Measurements from ENCODE around the gene DHRS7C.
"Not testable (repeated sequence)": the region's sequence is repeated elsewhere in the genome, so short reads cannot be mapped to it uniquely, and the experiment has no call there.

DHRS7C gene

DNA sequence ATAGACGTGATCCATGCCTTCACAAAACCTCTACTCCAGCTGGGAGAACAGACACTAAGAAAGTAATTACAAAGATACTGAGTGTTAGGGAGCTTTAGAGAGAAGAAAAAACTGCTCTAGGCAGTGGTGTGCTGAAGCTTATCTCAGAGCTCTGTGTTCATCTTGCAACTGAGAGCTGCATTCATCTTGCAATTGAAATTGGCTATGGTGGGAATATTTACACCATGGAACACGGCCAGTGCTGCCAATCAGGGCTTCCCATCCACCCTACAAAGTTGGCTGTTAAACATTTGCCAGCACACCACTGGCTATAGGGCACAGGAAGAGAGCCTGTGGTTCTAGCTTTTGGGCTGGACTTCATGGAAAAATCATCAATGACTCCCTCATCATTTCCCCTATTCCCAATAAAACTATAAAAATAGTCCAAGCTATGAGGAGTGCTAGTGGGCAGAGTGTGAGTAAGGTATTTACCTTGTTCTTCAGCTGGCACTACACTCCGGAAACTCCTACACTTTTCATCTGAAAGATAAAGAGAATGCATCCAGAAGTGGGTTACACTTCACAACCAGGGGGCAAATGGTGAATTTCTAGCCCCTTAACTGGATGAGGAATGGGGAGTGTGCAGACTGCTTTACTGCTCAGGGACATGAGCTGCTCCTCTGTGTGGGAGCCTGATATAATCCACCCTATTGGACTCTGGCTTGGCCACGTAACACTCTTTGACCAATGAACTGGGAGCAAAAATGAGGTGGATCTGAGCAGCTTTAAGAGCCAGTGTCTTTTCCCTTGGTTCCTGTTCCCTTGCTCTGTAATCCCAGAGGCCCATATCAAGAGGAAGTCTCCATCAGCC, 18.9 kb upstream of the DHRS7C start:
- DNase-seq (ENCODE audit: low spot score) = no peak

GRCh38 chr17:9809409-9809808, 18.0 kb upstream of the DHRS7C start:
- no peak for DNase-seq (ENCODE audit: low spot score)

- DNase-seq (ENCODE audit: low spot score) = no peak
Observed at GRCh38 chr17:9806699-9807098, 15.3 kb upstream of the DHRS7C start.

DNA sequence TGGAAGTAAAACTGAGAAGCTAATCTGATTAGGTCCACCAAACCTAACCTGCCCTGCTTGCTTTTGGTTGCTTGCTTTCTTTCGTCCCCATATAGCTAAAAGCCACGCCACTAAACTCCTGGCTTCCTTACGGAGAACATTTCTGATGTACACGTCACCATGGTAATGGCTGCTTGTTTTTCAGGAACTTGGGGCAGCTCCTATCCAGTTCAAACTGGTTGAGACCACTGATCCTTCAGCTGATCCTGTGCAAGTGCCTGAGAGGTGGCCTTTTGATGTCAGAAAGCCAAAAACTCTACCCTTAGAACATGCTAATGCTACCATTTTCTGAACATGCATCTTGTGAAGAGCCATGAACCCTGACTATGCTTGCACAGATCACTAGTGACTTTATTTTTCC, 14.4 kb upstream of the DHRS7C start:
- DNase-seq (ENCODE audit: low spot score) = no peak

DNA sequence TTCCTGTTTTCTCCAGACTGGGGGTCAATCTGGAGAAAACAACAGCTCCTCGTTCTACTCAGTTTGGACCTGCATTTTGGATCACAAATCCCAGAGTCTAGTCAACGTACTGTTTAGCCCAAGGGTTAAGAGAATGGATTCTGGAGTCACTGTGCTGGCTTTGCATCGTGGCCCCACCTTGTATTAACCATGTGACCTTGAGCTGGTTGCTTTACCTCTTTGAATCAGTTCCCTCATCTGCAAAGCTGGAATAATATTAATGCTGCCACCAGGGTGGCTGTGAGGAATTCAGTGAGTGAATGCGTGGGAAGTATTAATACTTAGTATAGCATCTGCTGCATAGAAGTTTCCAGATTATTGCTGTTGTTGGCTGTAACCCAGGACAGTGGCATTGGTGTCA, 11.3 kb upstream of the DHRS7C start:
- DNase-seq (ENCODE audit: low spot score) = no peak

DNA sequence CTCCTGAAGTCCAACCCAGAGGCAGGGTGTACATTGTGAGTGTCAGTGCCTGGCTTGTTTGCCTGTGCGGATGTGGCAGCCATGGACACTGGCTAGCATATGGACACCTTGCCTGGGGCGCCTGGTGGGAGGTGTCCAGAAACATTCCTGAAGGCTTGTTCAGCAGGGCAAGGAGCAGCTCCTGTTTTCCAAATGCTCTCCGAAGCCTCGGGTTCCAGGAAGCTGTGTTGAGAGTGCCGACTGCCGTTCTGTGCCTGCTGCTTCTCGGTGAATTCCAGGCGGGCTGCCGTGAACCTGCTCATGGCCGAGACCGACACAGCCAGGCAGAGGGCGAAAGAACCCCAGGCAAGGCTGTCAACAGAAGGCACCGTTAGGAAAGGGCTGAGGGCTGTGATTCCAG, 10.9 kb upstream of the DHRS7C start:
- DNase-seq (ENCODE audit: low spot score) = no peak

- no peak for DNase-seq (ENCODE audit: low spot score)
Observed at GRCh38 chr17:9801505-9801904, 10.1 kb upstream of the DHRS7C start.

GRCh38 chr17:9798724-9799123, 7.3 kb upstream of the DHRS7C start:
- no peak for DNase-seq (ENCODE audit: low spot score)

DNA sequence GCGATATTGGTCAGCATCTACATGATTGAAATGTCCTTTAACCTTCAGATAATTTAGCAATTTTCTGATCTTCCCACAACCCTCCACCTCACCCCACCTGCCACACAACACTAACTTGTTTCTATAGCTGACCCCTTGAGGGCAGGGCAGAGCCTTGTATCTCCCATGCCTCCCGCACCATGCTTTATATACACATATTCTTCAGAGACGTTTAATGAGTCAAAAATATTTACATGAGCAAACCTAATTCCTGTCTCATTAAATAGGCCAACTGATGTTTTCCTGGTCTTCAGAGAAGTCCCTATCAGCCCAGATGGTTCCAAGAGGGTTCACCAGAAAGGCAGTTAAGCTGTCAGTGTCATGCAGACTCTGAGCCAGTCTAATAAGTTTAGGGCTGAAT, 6.6 kb upstream of the DHRS7C start:
- DNase-seq (ENCODE audit: low spot score) = no peak

DNA sequence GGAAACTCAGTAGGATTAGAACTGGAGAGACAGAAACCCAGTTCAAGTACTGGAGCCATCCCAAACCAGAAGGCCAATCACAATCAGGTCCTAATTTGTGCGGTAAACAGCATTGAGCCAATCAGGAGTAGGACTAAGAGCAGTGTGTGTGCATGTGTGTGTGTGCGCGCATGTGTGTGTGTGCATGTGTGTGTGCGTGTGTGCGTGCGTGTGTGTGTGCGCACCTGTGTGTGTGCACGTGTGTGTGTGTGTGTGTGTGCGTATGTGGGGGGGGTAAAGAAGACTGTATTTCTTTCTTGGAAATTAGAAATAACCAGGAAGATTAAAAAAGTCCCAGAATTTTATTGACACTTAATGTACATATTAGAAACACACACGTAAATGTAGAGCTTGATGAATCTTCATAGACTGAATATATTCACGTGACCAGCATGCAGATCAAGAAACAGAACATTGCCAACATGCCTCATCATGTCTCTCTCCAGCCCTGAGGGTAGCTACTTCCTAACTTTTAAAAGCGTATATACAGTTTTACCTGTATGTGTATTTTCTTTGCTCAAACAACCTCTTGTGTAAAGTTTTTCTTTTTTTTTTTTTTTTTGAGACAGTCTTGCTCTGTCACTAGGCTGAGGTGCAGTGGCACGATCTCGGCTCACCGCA, 919 bp upstream of the DHRS7C start:
- DNase-seq (ENCODE audit: low spot score) = no peak

- no peak for DNase-seq (ENCODE audit: low spot score)
Observed at GRCh38 chr17:9790316-9790715, 1.1 kb downstream of the DHRS7C start.

GRCh38 chr17:9788601-9789000, 2.8 kb downstream of the DHRS7C start:
- no peak for DNase-seq (ENCODE audit: low spot score)

DNA sequence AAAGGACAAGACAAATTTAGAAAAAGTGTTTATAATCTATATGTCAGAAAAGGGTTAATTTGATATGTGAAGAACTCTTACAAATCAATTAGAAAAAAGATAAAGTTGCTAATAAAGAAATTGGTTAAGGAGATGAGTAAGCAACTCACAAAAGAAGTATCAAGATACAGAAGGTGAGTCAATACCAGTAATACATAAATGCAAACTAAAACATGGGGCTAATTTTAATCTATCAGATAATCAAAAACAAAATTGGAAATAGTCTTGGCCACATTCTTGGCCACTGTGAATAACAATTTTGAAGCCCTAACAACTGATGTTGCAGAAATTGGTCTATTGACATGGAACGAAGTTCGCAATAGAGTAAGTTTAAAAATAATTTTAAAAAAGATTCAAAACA, 6.8 kb downstream of the DHRS7C start:
- no peak for DNase-seq (ENCODE audit: low spot score)

DNA sequence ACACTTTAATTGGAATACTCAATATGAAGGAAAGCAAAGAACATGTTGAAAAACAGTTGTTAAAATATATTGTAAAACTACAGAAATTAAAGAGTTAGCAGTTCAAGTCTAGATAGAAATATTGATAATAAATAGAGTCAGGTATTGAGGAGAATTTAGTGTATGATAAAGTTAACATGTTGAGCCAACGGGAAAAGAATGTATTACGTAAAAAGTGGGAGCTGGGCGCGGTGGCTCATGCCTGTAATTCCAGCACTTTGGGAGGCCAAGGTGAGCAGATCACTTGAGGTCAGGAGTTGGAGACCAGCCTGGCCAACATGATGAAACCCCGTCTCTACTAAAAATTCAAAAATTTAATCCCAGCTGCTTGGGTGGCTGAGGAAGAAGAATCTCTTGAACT, 7.9 kb downstream of the DHRS7C start:
- DNase-seq (ENCODE audit: low spot score) = not testable (repeated sequence)

DNA sequence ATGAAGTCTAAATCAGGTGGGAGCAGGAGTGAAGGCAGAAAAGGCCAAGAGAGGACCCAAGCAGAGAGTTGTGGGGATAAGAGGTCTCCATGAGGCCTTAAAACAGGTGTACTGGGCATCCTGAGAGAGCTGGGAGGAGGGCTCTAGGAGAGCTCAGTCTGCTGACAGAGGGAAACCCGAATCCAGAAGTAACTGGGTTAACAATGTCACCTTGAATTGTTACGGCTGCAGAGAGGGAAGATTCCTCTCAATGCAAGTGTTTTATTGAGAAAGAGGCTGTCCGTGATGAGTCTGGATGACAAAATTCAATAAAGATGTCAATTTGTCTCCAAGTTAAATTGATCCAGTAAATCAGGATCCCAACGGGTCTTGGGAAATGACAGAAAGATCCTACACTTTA, 8.3 kb downstream of the DHRS7C start:
- DNase-seq (ENCODE audit: low spot score) = no peak

- DNase-seq (ENCODE audit: low spot score) = no peak
Observed at GRCh38 chr17:9780552-9780951, 10.8 kb downstream of the DHRS7C start.

- no peak for DNase-seq (ENCODE audit: low spot score)
Observed at GRCh38 chr17:9776911-9777310, 14.5 kb downstream of the DHRS7C start.

GRCh38 chr17:9772658-9773057, 18.7 kb downstream of the DHRS7C start:
- DNase-seq (ENCODE audit: low spot score) = no peak

DNA sequence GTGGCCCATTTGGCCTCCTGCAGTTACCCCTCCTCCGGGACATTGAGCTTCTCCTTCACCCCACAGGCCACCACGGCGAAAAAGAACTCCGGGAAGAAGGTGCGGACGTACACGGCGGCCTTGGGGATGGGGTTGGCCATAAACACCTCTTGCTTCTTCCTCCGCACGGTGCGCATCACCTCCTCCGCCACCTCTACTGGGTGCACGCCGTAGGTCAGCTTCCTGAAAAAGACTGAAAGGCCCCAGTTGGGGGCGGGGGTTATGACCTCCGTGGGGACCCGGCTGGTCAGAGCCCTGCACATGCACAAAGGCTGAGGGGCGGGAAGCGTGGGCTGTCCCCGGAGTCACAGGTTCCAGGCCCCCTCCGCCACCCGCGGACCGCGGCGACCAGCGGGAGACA, 19.9 kb downstream of the DHRS7C start:
- no peak for DNase-seq (ENCODE audit: low spot score)

GRCh38 chr17:9769036-9769695, 22.2 kb downstream of the DHRS7C start:
- no peak for DNase-seq (ENCODE audit: low spot score)

- DNase-seq (ENCODE audit: low spot score) = peak; percentile 51
Observed at GRCh38 chr17:9768381-9768934, 22.9 kb downstream of the DHRS7C start.

DNA sequence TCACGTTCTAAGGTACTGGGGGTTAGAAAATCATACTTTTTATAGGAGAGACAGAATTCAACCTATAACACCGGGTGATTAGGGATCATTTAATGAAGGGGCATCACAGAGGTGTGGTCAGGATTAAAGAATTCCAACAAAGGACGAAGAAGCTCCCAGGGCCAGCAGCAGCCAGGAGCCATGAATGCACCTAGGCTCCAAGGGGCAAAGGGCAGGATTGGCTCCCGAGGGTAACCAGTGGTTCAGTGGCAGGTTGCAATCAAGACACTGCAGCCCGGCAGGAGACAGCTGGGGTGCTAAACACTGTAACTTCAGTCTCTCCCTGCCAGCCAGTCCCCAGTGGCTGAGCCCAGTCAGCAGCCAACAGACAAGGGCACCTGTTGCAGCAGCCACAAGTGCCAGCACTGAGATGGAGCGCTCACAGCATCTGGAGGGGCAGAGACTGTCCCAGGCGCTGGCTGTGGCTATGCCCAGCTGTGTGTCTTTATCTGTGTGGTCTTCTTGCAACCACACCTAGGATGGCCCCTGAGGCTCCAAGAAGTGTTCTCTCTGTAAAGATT, 23.9 kb downstream of the DHRS7C start:
- DNase-seq (ENCODE audit: low spot score) = no peak

DNA sequence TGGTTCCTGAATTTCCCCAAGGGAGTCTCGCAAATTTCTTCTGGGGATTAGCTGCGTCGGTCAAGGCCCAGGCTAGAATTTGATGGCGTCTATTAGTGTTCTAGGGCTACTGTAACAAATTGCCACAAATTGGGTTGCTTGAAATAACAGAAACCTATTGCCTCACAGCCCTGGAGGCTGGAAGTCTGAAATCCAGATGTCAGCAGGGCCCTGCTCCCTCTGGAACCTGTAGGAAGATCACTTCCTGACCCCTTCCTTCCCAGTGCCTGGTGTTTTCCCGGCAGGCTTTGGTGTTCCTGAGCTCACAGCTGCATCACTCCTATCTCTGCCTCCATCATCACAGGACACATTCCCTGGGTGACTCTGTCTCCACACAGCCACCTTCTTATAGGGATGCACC, 24.4 kb downstream of the DHRS7C start:
- no peak for DNase-seq (ENCODE audit: low spot score)
